NB4 (cell line): Measurements from ENCODE around the gene TMEM229B.
A peak's percentile ranks its signal among the peaks of the same experiment; 100 is the strongest.

Experiments
- DNase-seq: peaks from one replicate; pipeline ENCODE4 v3.0.0; 2010; ENCODE audit warnings: low read depth
- H3K4me3 ChIP-seq: one replicate; pipeline ENCODE4 v1.5.1; 2011; ENCODE audit warnings: mild to moderate bottlenecking, low read depth, low read length, moderate library complexity
- CTCF ChIP-seq: IDR thresholded peaks from one replicate; pipeline ENCODE4 v1.5.1; 2012; ENCODE audit warnings: low read depth, low read length
- MAX ChIP-seq: IDR thresholded peaks from 2 replicates; pipeline ENCODE4 v1.6.1; 2011; ENCODE audit warnings: low read depth, low read length
- MYC ChIP-seq: IDR thresholded peaks from 2 replicates; pipeline ENCODE4 v1.6.1; 2011; ENCODE audit warnings: low read depth, low read length
- POLR2A ChIP-seq: IDR thresholded peaks from 2 replicates; pipeline ENCODE4 v1.6.1; 2011; ENCODE audit warnings: mild to moderate bottlenecking; ENCODE audit not compliant: insufficient read length; ENCODE audit errors: extremely low read depth

The TMEM229B gene

DNA sequence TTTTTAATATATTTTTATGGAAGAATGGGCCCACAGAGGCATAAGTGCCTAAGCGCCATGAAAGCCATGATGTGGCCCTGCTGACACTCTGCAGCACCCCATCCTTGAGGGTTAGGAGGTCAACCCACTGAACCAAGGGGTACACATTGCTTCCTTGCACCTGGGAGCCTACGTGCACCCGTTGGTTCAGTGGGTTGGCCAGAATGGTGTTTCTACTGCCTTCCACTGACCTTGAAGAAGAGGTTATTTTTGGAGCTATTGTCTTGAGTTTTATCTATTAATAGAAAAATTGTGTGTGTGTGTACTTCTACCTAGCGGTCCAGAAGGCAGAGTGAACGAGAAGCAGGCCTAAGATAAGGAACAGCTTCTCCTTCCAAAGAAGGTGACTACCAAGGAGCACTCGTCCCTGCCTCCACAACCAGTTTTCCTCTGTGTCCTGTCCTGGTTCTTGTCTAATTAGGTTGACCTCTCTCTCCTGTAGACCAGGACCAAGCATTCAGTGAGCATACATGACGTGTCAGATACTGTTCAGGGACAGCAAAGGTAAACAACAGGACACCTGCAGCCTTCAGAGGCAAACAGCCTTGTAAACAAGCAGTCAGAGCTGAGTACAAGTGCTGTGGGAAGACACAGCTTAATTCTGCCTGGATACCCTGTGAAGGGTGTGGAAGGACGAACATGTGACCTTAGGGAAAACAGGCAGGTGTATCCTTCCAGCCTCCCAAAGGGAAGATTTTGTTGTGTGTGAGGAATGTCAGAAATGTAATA lies 46.2 kb downstream of the TMEM229B start:
- no peak overlapping the region for H3K4me3 ChIP-seq
- no peak for DNase-seq
- TF ChIP-seq MAX (no peak), POLR2A (no peak), MYC (no peak), CTCF (no peak)

DNA sequence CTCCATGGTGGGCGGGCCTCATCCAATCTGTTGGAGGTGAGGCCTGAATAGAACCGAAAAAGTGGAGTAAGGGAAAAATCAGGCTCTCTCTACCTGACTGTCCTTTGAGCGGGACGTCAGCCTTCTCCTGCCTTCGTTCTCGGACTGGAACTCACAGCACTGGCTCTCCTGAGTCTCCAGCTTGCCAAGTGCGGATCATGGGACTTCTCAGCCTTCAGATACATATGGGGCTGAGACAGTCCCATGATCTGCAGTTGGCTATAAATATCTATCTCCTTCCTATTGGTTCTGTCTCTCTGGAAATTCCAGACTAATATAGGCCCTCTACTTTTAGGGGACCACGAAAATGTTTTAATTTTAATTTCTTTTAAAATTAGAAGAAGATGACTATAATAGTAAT lies 46.8 kb downstream of the TMEM229B start:
- no peak for TF ChIP-seq POLR2A
- TF ChIP-seq MAX = no peak
- no peak for TF ChIP-seq MYC
- TF ChIP-seq CTCF = no peak

GRCh38 chr14:67441256-67441655 lies 47.3 kb downstream of the TMEM229B start:
- peak; percentile 8 for DNase-seq
- TF ChIP-seq POLR2A (no peak), MYC (no peak), CTCF (no peak), MAX (no peak)
- no peak overlapping the region for H3K4me3 ChIP-seq

More for the DNA sequence above, 46.8 kb downstream of the TMEM229B start:
- H3K4me3 ChIP-seq = no peak overlapping the region
- DNase-seq = no peak

DNA sequence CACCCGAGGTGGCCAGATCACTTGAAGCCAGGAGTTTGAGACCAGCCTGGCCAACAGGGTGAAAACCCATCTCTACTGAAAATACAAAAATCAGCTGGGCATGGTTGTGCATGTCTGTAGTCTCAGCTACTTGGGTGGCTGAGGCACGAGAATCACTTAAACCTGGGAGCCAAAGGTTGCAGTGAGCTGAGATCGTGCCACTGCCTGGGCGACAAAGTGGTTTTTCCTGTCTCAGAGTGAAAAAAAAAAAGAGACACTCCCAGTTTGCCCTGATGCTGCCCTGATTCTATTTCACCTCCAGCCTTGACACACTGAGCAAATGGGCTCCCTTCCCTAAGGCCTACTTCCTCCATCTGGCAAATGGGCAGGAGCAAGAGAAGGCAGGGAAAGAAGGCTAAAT lies 48.0 kb downstream of the TMEM229B start:
- no peak for DNase-seq
- no peak for TF ChIP-seq MAX
- no peak for TF ChIP-seq MYC
- no peak for TF ChIP-seq CTCF
- no peak for TF ChIP-seq POLR2A
- no peak overlapping the region for H3K4me3 ChIP-seq

- no peak overlapping the region for H3K4me3 ChIP-seq
- TF ChIP-seq MYC (no peak), MAX (no peak), CTCF (no peak), POLR2A (no peak)
- DNase-seq = no peak
Measured at GRCh38 chr14:67438969-67439368, 49.6 kb downstream of the TMEM229B start.
